Activated naive CD8-positive, alpha-beta T cell treated with anti-CD3 and anti-CD28 coated beads for 36 hours (primary cell): ENCODE measurements around the gene CRY2. TPM values are rescaled to one million over a fixed set of nuclear protein-coding genes. Genes with fewer than 3 reads are reported as not detected.
A peak's percentile ranks its signal among the peaks of the same experiment; 100 is the strongest.

Experiments used
- DNase-seq: peaks from one replicate; pipeline ENCODE4 v3.0.0; 2021
- H3K27ac Mint-ChIP-seq: one replicate; pipeline ENCODE4 v1.8.0; 2022; ENCODE audit warnings: mild to moderate bottlenecking, moderate library complexity, mixed read lengths
- H3K27me3 Mint-ChIP-seq: one replicate; pipeline ENCODE4 v1.8.0; 2022; ENCODE audit warnings: mild to moderate bottlenecking, mixed read lengths
- H3K36me3 Mint-ChIP-seq: one replicate; pipeline ENCODE4 v1.8.0; 2021; ENCODE audit warnings: mild to moderate bottlenecking, mixed read lengths
- H3K4me1 Mint-ChIP-seq: one replicate; pipeline ENCODE4 v1.8.0; 2021; ENCODE audit warnings: mixed read lengths
- H3K4me3 Mint-ChIP-seq: one replicate; pipeline ENCODE4 v1.8.0; 2022; ENCODE audit warnings: mild to moderate bottlenecking, moderate library complexity, mixed read lengths
- H3K9me3 Mint-ChIP-seq: one replicate; pipeline ENCODE4 v1.8.0; 2022; ENCODE audit warnings: mixed read lengths
- total RNA-seq, 2 experiments: library from RNA; stranded (reverse); gene quantifications; one replicate each; pipeline ENCODE4 v1.2.3, GENCODE V29; 2021

Gene CRY2
- total RNA-seq, 2 experiments from 2014 or later = 10.6 to 14.7 TPM

GRCh38 chr11:45918962-45919675 is 71.8 kb downstream of the CRY2 start:
- peaks cover 4% of the 10 kb centered on the region for H3K27me3 Mint-ChIP-seq

GRCh38 chr11:45919806-45920530 is 72.7 kb downstream of the CRY2 start:
- Mint-ChIP-seq H3K27me3 (peaks cover 4% of the 10 kb centered on the region), H3K4me1 (peaks cover 17% of the 10 kb centered on the region), H3K9me3 (no peaks in the 10 kb centered on the region), H3K36me3 (peaks cover 2% of the 10 kb centered on the region), H3K27ac (no peak overlapping the region), H3K4me3 (no peak overlapping the region)
- no peak for DNase-seq

More at GRCh38 chr11:45918962-45919675, 71.8 kb downstream of the CRY2 start:
- Mint-ChIP-seq H3K27ac (peak overlapping the region; percentile 94), H3K9me3 (no peaks in the 10 kb centered on the region), H3K36me3 (peaks cover 5% of the 10 kb centered on the region), H3K4me3 (peak overlapping the region; percentile 91), H3K4me1 (peaks cover 17% of the 10 kb centered on the region)
- DNase-seq = no peak

- H3K27me3 Mint-ChIP-seq = peaks cover 4% of the 10 kb centered on the region
- peaks cover 15% of the 10 kb centered on the region for H3K4me1 Mint-ChIP-seq
- no peak for DNase-seq
- H3K4me3 Mint-ChIP-seq = no peak overlapping the region
- H3K27ac Mint-ChIP-seq = no peak overlapping the region
- no peaks in the 10 kb centered on the region for H3K9me3 Mint-ChIP-seq
- no peaks in the 10 kb centered on the region for H3K36me3 Mint-ChIP-seq
These were observed 73.5 kb downstream of the CRY2 start for GRCh38 chr11:45920531-45921477.

- Mint-ChIP-seq H3K27me3 (peaks cover 4% of the 10 kb centered on the region), H3K4me3 (peak overlapping the region; percentile 16)
- DNase-seq = no peak
These were observed 74.5 kb downstream of the CRY2 start for GRCh38 chr11:45921561-45922424.

DNA sequence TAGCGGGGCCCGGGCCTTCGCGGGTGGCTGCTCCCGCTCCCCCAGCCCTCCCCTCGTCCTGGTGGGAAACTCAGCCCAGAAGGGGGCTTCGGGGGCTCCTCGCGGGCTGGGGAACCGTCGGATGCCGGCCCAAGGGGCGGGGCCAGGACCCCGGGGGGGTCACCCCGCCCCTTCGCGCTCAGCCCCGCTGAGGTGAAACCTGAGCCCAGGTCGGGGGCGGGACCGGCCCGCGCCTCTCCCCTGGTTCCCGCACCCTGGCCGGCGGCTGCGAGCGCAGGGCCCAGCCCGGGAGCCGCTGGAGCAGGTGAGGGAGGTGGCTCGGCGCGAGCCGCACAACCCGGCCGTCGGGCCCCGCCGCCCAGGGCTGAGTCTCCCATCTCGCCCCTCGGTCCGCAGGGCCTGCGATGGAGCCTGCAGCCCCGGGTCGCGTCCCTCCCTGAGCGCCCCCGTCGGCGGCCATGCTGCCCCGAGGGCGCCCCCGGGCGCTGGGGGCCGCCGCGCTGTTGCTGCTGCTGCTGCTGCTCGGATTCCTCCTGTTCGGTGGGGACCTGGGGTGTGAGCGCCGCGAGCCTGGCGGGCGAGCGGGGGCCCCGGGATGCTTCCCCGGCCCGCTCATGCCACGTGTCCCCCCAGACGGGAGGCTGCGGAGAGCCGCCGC is 75.3 kb downstream of the CRY2 start, which contains the start of gene LARGE2:
TSS of gene LARGE2 (plus strand) at position 232 of the 658 bp plus-strand sequence. CDS start at position 459, 227 bp downstream.
- Mint-ChIP-seq H3K4me1 (peaks cover 11% of the 10 kb centered on the region), H3K27ac (peak within 1 kb of the TSS; percentile 14), H3K4me3 (peak within 1 kb of the TSS; percentile 68), H3K36me3 (no peaks in the 10 kb centered on the region), H3K9me3 (no peaks in the 10 kb centered on the region), H3K27me3 (peaks cover 4% of the 10 kb centered on the region)
- DNase-seq = no peak

More at GRCh38 chr11:45921561-45922424, 74.5 kb downstream of the CRY2 start:
- H3K27ac Mint-ChIP-seq = peak overlapping the region; percentile 14
- no peaks in the 10 kb centered on the region for H3K36me3 Mint-ChIP-seq
- H3K9me3 Mint-ChIP-seq = no peaks in the 10 kb centered on the region
- peaks cover 9% of the 10 kb centered on the region for H3K4me1 Mint-ChIP-seq

DNA sequence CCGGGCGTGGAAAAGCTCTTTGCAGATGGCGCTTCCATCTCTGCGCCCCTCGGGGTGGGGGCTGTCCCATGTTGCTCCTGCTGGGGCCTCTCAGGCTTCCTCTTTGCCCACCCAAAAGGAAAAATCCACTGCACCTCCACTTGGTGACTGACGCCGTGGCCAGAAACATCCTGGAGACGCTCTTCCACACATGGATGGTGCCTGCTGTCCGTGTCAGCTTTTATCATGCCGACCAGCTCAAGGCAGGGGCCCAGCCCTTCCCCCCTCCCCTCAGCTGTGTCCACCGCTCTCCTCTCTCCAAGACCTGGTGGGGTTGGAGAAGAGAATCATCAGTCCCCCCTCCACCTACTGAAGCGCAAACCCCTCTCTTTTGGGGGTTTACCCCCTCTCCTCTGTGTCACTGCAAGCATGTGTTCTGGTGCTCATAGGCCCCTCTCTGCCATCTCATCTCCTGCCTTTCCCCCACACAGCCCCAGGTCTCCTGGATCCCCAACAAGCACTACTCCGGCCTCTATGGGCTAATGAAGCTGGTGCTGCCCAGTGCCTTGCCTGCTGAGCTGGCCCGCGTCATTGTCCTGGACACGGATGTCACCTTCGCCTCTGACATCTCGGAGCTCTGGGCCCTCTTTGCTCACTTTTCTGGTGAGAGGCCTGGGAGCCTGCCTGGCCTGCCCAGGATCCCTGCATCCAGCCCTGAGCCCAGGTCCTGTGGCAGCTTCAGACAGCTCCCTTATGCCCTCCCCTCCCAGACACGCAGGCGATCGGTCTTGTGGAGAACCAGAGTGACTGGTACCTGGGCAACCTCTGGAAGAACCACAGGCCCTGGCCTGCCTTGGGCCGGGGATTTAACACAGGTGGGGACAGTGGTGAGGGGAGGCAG is 77.0 kb downstream of the CRY2 start:
- H3K27ac Mint-ChIP-seq = no peak overlapping the region

GRCh38 chr11:45924927-45925326 is 77.7 kb downstream of the CRY2 start:
- H3K36me3 Mint-ChIP-seq = no peaks in the 10 kb centered on the region
- H3K4me1 Mint-ChIP-seq = peaks cover 10% of the 10 kb centered on the region
- H3K27ac Mint-ChIP-seq = no peak overlapping the region
- H3K4me3 Mint-ChIP-seq = no peak overlapping the region
- H3K27me3 Mint-ChIP-seq = peaks cover 4% of the 10 kb centered on the region
- no peaks in the 10 kb centered on the region for H3K9me3 Mint-ChIP-seq
- DNase-seq = no peak

More for the DNA sequence above, 77.0 kb downstream of the CRY2 start:
- no peaks in the 10 kb centered on the region for H3K36me3 Mint-ChIP-seq
- peaks cover 8% of the 10 kb centered on the region for H3K4me1 Mint-ChIP-seq
- no peaks in the 10 kb centered on the region for H3K9me3 Mint-ChIP-seq
- H3K27me3 Mint-ChIP-seq = peaks cover 4% of the 10 kb centered on the region
- peak overlapping the region; percentile 24 for H3K4me3 Mint-ChIP-seq
- DNase-seq = no peak

DNA sequence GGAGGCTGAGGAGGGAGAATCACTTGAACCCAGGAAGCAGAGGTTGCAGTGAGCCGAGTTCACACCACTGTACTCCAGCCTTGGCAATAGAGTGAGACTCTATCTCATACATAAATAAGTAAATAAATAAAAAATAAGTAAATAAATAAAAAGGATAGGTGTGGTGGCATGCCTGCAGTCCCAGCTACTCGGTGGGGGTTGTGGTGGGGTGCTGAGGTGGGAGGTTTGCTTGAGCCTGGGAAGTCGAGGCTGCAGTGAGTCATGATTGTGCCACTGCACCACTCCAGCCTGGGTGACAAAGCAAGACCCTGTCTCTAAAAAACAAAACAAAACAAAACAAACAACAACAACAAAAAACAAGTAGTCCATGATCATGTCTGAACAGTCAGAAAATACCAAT is 78.3 kb downstream of the CRY2 start:
- Mint-ChIP-seq H3K36me3 (no peaks in the 10 kb centered on the region), H3K9me3 (no peaks in the 10 kb centered on the region), H3K27me3 (peaks cover 4% of the 10 kb centered on the region), H3K4me3 (no peak overlapping the region), H3K4me1 (peaks cover 16% of the 10 kb centered on the region), H3K27ac (no peak overlapping the region)
- no peak for DNase-seq

DNA sequence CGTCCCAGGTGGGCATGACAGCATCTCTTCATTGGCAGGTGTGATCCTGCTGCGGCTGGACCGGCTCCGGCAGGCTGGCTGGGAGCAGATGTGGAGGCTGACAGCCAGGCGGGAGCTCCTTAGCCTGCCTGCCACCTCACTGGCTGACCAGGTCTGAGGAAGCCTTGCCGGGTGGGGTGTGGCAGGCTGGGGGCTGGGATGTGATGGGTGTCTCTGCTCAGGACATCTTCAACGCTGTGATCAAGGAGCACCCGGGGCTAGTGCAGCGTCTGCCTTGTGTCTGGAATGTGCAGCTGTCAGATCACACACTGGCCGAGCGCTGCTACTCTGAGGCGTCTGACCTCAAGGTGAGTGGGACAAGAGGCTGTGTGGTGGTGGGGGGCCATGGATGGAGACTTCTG is 78.7 kb downstream of the CRY2 start:
- H3K27me3 Mint-ChIP-seq = peaks cover 4% of the 10 kb centered on the region
- peaks cover 18% of the 10 kb centered on the region for H3K4me1 Mint-ChIP-seq
- no peak overlapping the region for H3K27ac Mint-ChIP-seq
- no peak for DNase-seq
- no peak overlapping the region for H3K4me3 Mint-ChIP-seq
- H3K9me3 Mint-ChIP-seq = no peaks in the 10 kb centered on the region
- H3K36me3 Mint-ChIP-seq = no peaks in the 10 kb centered on the region

- H3K4me1 Mint-ChIP-seq = peaks cover 17% of the 10 kb centered on the region
- peaks cover 4% of the 10 kb centered on the region for H3K27me3 Mint-ChIP-seq
- no peaks in the 10 kb centered on the region for H3K36me3 Mint-ChIP-seq
- no peak overlapping the region for H3K27ac Mint-ChIP-seq
- no peak for DNase-seq
- no peak overlapping the region for H3K4me3 Mint-ChIP-seq
- H3K9me3 Mint-ChIP-seq = no peaks in the 10 kb centered on the region
These were observed 79.5 kb downstream of the CRY2 start for GRCh38 chr11:45926536-45927331.

DNA sequence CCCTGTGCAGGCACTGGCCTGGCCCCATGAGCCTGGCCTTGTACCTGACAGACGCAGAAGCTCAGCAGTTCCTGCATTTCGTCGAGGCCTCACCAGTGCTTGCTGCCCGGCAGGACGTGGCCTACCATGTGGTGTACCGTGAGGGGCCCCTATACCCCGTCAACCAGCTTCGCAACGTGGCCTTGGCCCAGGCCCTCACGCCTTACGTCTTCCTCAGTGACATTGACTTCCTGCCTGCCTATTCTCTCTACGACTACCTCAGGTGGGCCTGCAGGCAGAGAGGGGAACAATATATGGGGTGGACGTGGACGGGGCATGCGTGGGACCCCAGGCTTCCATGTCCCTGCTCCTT is 80.0 kb downstream of the CRY2 start:
- Mint-ChIP-seq H3K36me3 (no peaks in the 10 kb centered on the region), H3K27me3 (peaks cover 4% of the 10 kb centered on the region), H3K4me1 (peaks cover 18% of the 10 kb centered on the region), H3K27ac (no peak overlapping the region), H3K4me3 (no peak overlapping the region), H3K9me3 (no peaks in the 10 kb centered on the region)
- DNase-seq = no peak

DNA sequence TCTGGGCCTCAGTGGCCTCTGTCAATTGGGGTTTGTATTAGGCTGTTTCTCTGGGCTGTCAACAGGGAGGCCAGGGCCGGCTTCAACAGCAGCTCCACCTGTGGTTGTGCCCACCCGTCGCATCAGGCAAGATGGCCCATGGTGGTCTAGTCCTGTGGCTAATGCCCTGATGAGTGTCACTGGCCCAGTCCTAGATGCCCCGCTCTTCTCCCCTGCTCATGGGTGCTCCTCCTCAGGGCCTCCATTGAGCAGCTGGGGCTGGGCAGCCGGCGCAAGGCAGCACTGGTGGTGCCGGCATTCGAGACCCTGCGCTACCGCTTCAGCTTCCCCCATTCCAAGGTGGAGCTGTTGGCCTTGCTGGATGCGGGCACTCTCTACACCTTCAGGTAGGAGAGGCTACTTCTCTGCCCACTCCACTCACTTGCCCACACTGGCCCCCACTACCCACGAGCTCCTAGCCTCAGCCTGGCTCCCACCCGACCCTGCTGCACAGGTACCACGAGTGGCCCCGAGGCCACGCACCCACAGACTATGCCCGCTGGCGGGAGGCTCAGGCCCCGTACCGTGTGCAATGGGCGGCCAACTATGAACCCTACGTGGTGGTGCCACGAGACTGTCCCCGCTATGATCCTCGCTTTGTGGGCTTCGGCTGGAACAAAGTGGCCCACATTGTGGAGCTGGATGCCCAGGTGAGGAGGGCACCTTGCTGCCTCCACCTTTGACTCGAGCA is 80.6 kb downstream of the CRY2 start:
- H3K36me3 Mint-ChIP-seq = no peaks in the 10 kb centered on the region
- peaks cover 19% of the 10 kb centered on the region for H3K4me1 Mint-ChIP-seq
- peaks cover 4% of the 10 kb centered on the region for H3K27me3 Mint-ChIP-seq
- no peak for DNase-seq
- H3K4me3 Mint-ChIP-seq = no peak overlapping the region
- H3K9me3 Mint-ChIP-seq = no peaks in the 10 kb centered on the region
- no peak overlapping the region for H3K27ac Mint-ChIP-seq
